GM13976 (cell line): ENCODE data around the gene TECTA.

Experiments used
- DNase-seq: peaks from one replicate; pipeline ENCODE4 v3.0.0; 2012; ENCODE audit warnings: low spot score
- CTCF ChIP-seq: IDR thresholded peaks from 2 replicates; pipeline ENCODE4 v1.5.1; 2012; ENCODE audit warnings: borderline replicate concordance, mild to moderate bottlenecking; ENCODE audit not compliant: insufficient read depth; ENCODE audit errors: extremely low read depth, missing control alignments, control extremely low read depth
- in situ Hi-C: fragments of 300-500 bp; cut with MboI; formaldehyde crosslinking; loops from one replicate; pipeline ENCODE4 v1.12.0; 2022; ENCODE audit warnings: low sequenced_read_pairs, mixed read lengths, inconsistent platforms; ENCODE audit not compliant: unreplicated experiment

TECTA gene, protein sequence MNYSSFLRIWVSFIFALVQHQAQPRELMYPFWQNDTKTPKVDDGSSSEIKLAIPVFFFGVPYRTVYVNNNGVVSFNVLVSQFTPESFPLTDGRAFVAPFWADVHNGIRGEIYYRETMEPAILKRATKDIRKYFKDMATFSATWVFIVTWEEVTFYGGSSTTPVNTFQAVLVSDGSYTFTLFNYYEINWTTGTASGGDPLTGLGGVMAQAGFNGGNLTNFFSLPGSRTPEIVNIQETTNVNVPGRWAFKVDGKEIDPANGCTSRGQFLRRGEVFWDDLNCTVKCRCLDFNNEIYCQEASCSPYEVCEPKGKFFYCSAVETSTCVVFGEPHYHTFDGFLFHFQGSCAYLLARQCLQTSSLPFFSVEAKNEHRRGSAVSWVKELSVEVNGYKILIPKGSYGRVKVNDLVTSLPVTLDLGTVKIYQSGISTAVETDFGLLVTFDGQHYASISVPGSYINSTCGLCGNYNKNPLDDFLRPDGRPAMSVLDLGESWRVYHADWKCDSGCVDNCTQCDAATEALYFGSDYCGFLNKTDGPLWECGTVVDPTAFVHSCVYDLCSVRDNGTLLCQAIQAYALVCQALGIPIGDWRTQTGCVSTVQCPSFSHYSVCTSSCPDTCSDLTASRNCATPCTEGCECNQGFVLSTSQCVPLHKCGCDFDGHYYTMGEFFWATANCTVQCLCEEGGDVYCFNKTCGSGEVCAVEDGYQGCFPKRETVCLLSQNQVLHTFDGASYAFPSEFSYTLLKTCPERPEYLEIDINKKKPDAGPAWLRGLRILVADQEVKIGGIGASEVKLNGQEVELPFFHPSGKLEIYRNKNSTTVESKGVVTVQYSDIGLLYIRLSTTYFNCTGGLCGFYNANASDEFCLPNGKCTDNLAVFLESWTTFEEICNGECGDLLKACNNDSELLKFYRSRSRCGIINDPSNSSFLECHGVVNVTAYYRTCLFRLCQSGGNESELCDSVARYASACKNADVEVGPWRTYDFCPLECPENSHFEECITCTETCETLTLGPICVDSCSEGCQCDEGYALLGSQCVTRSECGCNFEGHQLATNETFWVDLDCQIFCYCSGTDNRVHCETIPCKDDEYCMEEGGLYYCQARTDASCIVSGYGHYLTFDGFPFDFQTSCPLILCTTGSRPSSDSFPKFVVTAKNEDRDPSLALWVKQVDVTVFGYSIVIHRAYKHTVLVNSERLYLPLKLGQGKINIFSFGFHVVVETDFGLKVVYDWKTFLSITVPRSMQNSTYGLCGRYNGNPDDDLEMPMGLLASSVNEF (N-terminal part only)

GRCh38 chr11:121100943-121101342, at the start of gene TECTA:
TSS of gene TECTA (plus strand) at chr11:121101243. CDS start at chr11:121102666, 1,423 bp downstream.
- no peak for TF ChIP-seq CTCF
- in situ Hi-C loops, result loop anchor here (25.0 kb wide), 1 partner anchor 589 kb away; the partner anchor contains the start of gene GRIK4
- DNase-seq, result no peak

- no peak for DNase-seq
- in situ Hi-C loops, result no loop called here
- no peak for TF ChIP-seq CTCF
Observed at GRCh38 chr11:121053244-121053643, 47.8 kb upstream of the TECTA start.

GRCh38 chr11:121054266-121054665, 46.8 kb upstream of the TECTA start:
- in situ Hi-C loops, result no loop called here
- no peak for TF ChIP-seq CTCF
- DNase-seq, result no peak

- DNase-seq, result no peak
- TF ChIP-seq CTCF, result no peak
- in situ Hi-C loops, result no loop called here
Observed at GRCh38 chr11:121055076-121055475, 46.0 kb upstream of the TECTA start.

DNA sequence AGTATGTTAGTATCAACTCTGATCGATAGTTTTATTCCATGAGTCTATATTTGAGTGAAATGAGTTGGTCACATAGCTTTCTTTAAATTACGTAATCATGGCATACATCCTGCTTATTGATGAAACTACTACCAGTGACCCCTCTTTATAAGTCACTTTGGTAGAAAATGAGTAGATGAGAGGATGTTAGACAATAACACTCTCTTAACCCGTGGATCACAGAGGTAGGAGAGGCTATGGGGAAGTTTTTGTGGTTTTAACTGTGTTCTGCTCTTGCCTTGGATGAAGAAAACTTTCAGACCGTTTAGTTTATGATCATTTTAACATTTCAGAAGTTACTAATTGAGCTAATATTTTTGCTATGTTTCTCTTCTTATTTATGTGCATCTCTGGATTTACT, 43.1 kb upstream of the TECTA start:
- in situ Hi-C loops, result no loop called here
- no peak for TF ChIP-seq CTCF
- no peak for DNase-seq

DNA sequence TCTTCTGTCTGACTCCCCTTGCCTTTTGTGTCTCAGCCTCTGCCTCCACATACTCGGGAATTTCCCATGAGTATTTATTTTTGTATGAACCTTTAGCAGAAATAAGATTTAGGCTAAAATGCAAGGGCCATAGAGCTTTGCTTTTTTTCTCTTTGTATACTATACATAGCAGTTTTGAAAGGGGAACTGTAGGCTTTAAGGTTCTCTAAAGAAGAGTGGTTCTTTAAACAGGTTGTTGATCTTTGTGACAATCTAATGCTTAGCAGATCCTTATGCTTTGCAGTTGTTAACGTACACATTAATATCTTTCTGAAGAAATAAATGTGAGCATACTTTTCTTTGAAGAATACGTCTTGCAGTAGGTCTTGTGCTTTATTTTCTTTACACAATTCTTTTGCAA, 42.1 kb upstream of the TECTA start:
- TF ChIP-seq CTCF, result no peak
- in situ Hi-C loops, result no loop called here
- no peak for DNase-seq
